Measurements from ENCODE around the gene IL13RA2. TPM values are rescaled to one million over a fixed set of nuclear protein-coding genes. Genes with fewer than 3 reads are reported as not detected.

IL13RA2 gene, protein sequence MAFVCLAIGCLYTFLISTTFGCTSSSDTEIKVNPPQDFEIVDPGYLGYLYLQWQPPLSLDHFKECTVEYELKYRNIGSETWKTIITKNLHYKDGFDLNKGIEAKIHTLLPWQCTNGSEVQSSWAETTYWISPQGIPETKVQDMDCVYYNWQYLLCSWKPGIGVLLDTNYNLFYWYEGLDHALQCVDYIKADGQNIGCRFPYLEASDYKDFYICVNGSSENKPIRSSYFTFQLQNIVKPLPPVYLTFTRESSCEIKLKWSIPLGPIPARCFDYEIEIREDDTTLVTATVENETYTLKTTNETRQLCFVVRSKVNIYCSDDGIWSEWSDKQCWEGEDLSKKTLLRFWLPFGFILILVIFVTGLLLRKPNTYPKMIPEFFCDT
- 0.22 and 2.3 TPM in 2 replicates for total RNA-seq

DNA sequence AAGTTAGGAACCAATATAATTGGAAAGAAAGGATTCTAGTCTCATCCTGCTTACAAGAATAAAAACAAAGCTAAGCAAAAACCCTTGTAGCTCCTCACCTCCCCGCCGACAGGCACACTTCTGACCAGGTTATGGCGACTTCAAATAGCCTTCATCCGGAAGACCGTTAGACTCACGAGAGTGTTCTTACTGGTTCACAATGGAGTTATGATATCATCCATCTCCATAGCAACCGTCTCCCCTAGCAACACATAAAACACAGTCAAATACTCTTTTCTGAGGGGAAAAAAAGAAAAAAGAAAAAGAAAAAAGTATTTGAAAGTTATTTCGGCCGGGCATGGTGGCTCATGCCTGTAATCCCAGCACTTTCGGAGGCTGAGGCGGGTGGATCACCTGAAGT is at the start of gene IL13RA2:
Gene IL13RA2 (minus strand): TSS at position 162 of the 400 bp plus-strand sequence. CDS start 347 bp downstream, outside the sequence.
- TF ChIP-seq, protein P1, sequence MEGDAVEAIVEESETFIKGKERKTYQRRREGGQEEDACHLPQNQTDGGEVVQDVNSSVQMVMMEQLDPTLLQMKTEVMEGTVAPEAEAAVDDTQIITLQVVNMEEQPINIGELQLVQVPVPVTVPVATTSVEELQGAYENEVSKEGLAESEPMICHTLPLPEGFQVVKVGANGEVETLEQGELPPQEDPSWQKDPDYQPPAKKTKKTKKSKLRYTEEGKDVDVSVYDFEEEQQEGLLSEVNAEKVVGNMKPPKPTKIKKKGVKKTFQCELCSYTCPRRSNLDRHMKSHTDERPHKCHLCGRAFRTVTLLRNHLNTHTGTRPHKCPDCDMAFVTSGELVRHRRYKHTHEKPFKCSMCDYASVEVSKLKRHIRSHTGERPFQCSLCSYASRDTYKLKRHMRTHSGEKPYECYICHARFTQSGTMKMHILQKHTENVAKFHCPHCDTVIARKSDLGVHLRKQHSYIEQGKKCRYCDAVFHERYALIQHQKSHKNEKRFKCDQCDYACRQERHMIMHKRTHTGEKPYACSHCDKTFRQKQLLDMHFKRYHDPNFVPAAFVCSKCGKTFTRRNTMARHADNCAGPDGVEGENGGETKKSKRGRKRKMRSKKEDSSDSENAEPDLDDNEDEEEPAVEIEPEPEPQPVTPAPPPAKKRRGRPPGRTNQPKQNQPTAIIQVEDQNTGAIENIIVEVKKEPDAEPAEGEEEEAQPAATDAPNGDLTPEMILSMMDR (conservative IDR thresholded peaks at IDR 0.05; ENCODE audit: low read depth, low read length): no peak
- DNase-seq (ENCODE audit: low read depth): no peak
- H3K4me3 ChIP-seq (ENCODE audit: low read depth, low read length): no peak within 1 kb of the TSS

DNA sequence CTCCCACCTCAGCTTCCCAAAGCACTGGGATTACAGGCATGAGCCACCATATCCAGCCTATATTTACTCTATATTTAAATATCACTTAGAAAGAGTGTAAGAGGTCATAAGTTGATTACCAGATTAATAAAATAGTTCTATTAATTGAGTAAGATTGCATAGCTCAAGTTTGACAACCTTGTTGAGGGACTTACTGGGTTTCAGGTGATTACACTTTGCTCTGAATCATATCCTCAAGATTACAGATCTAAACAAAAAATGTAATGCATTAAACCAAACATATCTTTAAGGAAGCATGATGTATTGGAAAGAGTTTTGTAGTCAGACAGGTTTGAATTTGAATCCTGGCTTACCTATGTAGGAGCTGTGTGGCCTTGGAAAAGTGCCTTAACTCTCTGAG is 47.9 kb upstream of the IL13RA2 start:
- H3K4me3 ChIP-seq (ENCODE audit: low read depth, low read length): no peak overlapping the region
- DNase-seq (ENCODE audit: low read depth): no peak
- TF ChIP-seq, protein P1 (conservative IDR thresholded peaks at IDR 0.05; ENCODE audit: low read depth, low read length): no peak

DNA sequence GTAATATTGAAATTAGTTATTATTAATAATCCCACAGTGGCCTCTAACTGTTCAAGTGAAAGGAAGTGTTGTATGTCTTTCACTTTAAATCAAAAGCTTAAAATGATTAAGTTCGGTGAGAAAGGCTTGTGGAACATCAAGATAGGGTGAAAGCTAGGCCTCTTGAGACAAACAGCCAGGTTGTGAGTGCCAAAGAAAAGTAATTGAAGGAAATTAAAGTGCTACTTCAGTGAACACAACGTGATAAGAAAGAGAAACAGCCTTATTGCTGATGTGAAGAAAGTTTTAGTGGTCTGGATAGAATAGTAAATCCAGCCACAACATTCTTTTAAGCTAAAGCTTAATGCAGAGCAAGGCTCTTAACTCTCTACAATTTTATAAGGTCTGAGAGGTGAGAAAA is 42.6 kb upstream of the IL13RA2 start:
- DNase-seq (ENCODE audit: low read depth): no peak
- no peak overlapping the region for H3K4me3 ChIP-seq (ENCODE audit: low read depth, low read length)
- TF ChIP-seq, protein P1 (conservative IDR thresholded peaks at IDR 0.05; ENCODE audit: low read depth, low read length): no peak

DNA sequence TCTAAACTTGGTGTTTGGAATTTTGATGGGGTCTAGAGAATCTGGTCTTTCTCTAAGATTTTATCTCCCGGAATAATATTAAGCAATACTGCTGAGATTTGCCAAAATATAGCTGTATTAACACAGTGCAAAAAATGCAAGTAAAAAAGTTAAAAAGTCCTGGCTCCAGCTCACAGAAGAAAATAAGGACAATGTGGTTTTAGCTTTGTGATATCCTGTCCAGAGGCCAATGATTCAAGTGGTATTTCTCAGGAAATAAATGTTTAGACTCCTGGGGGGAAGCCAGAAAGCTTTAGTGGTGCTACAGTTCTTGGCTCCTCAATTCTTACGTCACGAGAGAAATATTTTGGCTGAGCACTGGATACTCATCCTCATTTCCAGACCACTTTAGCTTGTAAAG is 40.9 kb upstream of the IL13RA2 start:
- TF ChIP-seq, protein P1 (conservative IDR thresholded peaks at IDR 0.05; ENCODE audit: low read depth, low read length): no peak
- H3K4me3 ChIP-seq (ENCODE audit: low read depth, low read length): no peak overlapping the region
- DNase-seq (ENCODE audit: low read depth): no peak

DNA sequence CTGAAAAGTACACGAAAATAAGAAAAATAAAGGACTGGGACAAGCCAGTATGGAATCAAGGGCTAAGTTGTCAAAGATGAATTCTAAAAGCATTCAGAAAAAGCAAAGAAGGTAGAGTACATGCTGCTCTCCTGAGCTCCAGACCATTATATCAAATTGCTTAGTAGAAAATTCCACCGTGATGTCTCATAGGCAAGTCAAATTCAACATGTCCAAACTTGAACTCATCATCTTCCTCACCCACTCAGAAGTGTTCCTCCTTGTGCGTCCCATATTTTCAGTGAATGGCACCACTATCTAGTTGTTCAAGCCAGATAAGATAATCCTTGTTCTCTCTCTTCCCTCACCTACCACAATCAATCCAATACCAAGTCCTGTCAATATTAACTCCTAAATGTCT is 37.5 kb upstream of the IL13RA2 start:
- DNase-seq (ENCODE audit: low read depth): no peak
- TF ChIP-seq, protein P1 (conservative IDR thresholded peaks at IDR 0.05; ENCODE audit: low read depth, low read length): no peak
- H3K4me3 ChIP-seq (ENCODE audit: low read depth, low read length): no peak overlapping the region

DNA sequence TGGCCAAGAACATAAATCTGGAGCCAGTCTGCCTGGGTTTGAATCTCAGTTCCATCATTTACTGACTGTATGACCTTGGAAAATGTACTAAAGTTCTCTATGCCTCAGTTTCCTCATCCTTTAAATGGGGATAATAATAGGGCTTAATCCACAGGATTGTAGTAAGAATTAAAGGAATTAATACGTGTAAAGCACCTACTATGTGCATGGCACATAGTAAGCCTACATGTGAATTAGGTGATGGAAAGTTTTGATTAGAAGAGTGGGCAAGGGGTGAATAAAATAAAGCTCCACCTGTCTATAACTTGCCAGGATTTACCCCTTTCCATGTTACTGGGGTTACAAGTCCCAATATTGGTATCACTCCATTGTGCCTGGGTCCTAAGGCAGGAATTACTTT is 35.8 kb upstream of the IL13RA2 start:
- DNase-seq (ENCODE audit: low read depth): no peak
- H3K4me3 ChIP-seq (ENCODE audit: low read depth, low read length): no peak overlapping the region
- TF ChIP-seq, protein P1 (conservative IDR thresholded peaks at IDR 0.05; ENCODE audit: low read depth, low read length): no peak

DNA sequence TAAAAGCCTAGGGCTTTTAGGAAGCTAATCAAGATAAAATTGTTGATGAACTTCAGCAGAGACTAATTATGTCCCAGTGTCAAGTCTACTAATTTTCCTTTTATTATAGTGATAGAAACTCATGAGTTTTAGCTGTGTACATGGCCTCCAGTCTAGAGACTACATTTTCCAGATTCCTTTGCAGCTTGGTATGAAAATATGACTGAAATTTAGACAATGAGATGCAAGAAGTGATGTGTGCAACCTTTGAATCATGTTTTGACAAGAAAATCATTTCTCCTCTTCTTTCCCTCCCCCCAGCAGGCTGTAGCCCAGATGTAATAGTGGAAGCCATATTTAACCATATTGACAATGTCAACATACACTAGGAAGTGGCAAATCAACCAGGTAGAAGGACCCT is 30.3 kb upstream of the IL13RA2 start:
- no peak for DNase-seq (ENCODE audit: low read depth)
- TF ChIP-seq, protein P1 (conservative IDR thresholded peaks at IDR 0.05; ENCODE audit: low read depth, low read length): no peak
- H3K4me3 ChIP-seq (ENCODE audit: low read depth, low read length): no peak overlapping the region

Measured in epithelial cell of proximal tubule (primary cell).